Purkinje cell (primary cell): ENCODE data around the gene CIB4. TPM values are rescaled to one million over a fixed set of nuclear protein-coding genes. Genes with fewer than 3 reads are reported as not detected.

Experiments
- polyA plus RNA-seq: library from polyadenylated mRNA; unstranded; fragments of >200 nt; fragmentation: Nextera tagmentation; gene quantifications from 2 replicates; pipeline ENCODE4 v1.2.1, GENCODE V29; 2014

CIB4 gene
- not detected in 2 replicates for polyA plus RNA-seq

DNA sequence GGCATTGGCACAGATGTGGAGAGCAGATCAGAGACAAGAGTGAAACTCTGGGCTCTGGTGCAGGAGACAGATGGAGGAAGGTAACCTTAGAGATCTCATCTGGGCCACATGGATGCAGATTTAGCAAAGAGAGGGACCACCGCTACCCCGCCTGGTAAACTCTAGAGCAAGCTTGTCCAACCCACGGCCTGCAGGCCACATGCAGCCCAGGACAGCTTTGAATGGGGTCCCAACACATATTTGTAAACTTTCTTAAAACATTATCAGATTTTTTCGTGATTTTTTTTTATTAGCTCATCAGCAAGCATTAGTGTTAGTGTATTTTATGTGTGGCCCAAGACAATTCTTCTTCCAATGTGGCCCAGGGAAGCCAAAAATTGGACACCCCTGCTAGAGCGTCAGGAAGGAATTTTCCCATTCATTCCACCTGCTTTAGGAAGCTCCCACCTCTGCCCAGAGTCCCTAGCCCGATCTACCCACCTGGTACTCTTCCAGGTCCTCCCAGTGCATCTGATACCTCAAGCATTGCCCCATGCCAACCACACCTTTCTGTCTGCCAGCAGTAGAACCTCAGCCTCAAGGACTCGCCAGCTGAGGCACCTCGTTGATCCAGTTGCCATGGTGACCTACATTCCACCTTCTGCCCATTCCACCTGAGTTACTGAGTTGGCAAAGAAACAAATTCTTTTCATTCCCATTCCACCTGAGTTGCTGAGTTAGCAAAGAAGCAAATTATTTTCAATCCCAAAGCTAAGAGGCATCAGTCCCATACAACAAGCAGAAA, at the start of gene CIB4:
Gene CIB4, minus strand, starts transcription at position 586 of the 784 bp plus-strand sequence. Its CDS starts 52 bp downstream, at position 534.

Other genes with a start within 250 kb of the CIB4 start
- not detected in 2 replicates for gene DRC1, start 239.4 kb downstream of the CIB4 start, polyA plus RNA-seq
- not detected in 2 replicates for gene OTOF, start 163.2 kb downstream of the CIB4 start, polyA plus RNA-seq
- gene KCNK3, start 51.4 kb upstream of the CIB4 start, polyA plus RNA-seq = 0.16 and 0.39 TPM in 2 replicates
- gene SLC35F6, start 122.9 kb upstream of the CIB4 start, polyA plus RNA-seq = 4.5 and 5.6 TPM in 2 replicates
- gene CENPA, start 144.7 kb upstream of the CIB4 start, polyA plus RNA-seq = 0.66 TPM in 1 of 2 replicates, not detected in the other
- 10.1 and 11.6 TPM in 2 replicates for gene DPYSL5, start 206.8 kb upstream of the CIB4 start, polyA plus RNA-seq